IPS-18c (cell line): ENCODE results near the gene CAPN11.
"Not testable (repeated sequence)": the region's sequence is repeated elsewhere in the genome, so short reads cannot be mapped to it uniquely, and the experiment has no call there.

Experiments used
- H3K4me3 ChIP-seq: 2 replicates; pipeline ENCODE4 v1.7.0; 2013; ENCODE audit warnings: low read depth, mild to moderate bottlenecking, low read length, moderate library complexity; ENCODE audit not compliant: insufficient read depth
- H3K9me3 ChIP-seq: one replicate; pipeline ENCODE4 v1.6.1; 2013; ENCODE audit warnings: mild to moderate bottlenecking, low read length, moderate library complexity; ENCODE audit not compliant: control insufficient read depth, insufficient read depth

Gene CAPN11

DNA sequence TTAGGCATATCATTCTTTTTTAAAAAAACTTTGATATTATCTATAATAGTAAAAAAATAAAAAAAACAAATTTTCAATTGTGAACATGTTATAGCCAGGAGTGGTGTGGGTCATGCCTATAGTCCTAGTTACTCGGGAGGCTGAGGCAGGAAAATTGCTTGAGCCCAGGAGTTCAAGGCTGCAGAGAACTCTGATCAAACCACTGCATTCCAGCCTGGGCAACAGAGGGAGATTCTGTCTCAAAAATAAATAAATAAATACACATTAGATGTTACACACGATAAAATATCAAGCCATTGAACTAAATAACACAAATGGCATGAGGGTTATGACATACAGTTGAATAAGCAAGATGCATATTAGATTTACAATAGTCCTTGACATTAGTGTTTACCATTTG, 30.2 kb downstream of the CAPN11 start:
- no peaks in the 10 kb centered on the region for H3K9me3 ChIP-seq
- no peak overlapping the region for H3K4me3 ChIP-seq

DNA sequence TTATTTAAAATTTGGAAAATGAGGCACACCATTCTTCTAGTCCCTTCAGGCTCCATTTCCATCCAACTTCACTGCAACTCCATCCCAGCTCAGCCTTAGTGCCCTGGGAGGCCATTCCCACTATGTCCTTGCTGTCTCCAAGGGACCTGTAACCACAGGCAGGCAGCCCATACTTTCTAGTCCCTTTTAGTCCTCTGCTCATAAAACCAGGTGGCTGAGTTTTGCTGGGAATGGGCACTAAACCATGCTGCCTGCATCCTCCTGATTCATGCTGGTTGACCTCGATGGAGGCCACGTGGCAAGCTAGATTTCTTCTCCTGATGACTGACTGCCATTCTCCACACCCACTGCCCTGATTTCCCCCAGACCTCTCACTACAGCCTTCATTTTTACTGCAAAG, 30.6 kb downstream of the CAPN11 start:
- Histone ChIP-seq H3K4me3 (no peak overlapping the region), H3K9me3 (no peaks in the 10 kb centered on the region)

DNA sequence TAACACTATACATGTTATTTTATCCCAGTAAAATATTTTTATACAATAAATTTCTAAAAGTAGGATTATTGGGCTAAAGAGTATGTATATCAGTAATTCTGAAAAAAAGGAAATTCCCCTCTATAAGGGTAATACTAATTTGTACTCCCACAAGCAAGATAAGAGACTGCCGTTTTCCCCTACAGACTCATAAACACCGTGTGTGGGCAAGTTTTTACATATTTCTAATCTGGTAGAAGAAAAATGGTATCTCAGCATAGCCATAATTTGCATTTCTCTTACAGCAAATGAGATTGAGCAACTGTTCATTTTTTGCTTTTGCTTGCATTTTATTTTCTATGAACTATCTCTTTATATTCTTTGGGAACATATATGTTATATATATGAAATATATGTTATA, 32.1 kb downstream of the CAPN11 start:
- Histone ChIP-seq H3K4me3 (no peak overlapping the region), H3K9me3 (no peaks in the 10 kb centered on the region)

DNA sequence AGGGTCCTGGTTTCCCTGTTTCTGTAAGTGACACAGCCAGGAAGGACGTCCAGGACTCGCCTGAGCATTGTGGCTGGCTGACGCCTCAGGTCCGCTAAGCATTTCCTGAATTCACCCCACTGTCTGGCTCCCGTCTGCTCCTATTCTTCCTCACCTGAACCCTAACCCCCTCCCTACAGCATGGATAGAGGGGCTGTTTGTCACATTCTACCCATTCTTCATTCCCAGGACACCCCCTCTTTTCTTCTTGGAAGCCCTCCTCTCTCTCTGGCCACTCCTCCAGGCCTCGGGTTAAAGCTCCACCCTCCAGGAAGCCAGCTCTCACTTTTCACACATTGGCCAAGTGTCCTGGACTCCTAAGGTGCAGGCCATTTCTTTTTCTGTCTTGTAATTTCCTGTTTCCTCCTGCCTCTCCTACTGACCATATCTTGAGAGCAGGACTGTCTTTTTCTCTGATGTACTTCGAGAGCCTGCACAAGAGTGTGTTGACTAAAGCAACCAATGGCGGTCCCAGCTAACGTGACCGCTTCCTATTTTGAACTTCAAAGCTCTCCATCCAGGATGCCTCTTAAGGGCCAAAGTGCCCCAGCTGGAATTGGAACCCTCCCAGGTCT, 33.9 kb downstream of the CAPN11 start:
- H3K9me3 ChIP-seq, result no peaks in the 10 kb centered on the region
- peak overlapping the region; percentile 36; the same call in 1 of the 2 replicates for H3K4me3 ChIP-seq

DNA sequence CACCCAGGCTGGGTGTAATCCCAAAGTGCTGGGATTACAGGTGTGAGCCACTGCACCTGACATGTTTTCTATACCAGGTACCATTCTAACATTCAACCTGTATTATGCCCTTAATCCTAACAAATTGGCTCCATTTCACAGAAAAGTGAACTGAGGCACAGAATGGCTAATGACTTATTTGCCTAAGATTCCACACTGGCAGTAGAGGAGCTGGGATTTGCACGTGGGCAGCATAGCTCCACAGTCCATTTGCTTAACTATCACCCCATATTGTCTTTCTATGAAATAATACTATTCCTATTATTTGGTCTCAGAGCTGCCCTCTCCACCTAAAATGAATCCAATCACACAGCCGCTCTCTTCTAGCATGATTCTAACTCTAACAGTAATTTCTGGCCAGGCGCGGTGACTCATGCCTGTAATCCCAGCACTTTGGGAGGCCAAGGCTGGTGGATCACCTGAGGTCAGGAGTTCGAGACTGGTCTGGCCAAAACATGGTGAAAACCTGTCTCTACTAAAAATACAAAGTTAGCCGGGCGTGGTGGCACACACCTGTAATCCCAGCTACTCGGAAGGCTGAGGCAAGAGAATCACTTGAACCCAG, 34.8 kb downstream of the CAPN11 start:
- Histone ChIP-seq H3K9me3 (no peaks in the 10 kb centered on the region), H3K4me3 (no peak overlapping the region)

DNA sequence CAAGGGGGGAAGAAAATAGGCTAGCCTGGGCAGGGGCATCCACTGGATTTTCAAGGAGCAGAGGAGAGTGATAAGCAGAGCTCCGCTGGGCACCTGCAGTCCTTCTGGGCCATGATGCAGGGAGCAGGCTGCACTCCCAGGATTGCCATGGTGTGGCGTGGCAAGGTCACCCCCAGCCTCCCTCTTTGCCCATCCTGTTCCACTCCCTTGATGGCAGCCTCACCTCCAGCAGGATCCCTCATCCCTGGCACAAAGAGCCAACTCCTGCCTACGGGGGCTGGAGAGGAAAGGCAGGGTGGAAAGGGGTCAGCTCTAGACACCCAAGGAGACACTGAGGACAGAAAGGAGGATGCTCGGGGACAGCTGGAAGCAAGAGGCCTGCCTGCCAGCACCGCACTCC, 35.7 kb downstream of the CAPN11 start:
- H3K4me3 ChIP-seq, result no peak overlapping the region
- no peaks in the 10 kb centered on the region for H3K9me3 ChIP-seq

DNA sequence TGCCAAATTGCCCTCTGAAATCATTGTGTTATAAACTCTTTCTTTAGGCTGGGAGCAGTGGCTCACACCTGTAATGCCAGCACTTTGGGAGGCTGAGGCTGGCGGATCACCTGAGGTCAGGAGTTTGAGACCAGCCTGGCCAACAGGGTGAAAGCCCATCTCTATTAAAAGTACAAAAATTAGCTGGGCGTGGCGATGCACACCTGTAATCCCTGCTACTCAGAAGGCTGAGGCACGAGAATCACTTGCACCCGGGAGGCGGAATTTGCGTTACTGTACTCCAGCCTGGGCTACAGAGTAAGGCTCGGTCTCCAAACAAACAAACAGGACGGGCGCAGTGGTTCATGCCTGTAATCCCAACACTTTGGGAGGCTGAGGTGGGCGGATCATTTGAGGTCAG, 37.7 kb downstream of the CAPN11 start:
- not testable (repeated sequence) for H3K4me3 ChIP-seq, H3K9me3 ChIP-seq

DNA sequence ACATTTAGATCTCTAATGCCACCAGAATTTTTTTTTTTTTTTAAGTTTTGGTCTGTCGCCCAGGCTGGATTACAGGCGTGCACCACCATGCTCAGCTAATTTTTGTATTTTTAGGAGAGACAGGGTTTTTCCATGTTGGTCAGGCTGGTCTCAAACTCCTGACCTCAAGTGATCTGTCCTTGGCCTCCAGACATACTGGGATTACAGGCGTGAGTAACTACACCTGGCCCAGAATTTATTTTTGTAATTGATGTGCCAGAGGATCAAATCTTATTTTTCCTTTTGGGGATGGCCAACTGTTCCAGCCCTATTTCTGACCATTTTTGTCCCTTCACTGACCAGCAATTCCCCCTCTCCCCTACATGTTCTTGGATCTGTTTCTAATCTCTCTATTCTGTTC, 40.1 kb downstream of the CAPN11 start:
- Histone ChIP-seq H3K9me3 (no peaks in the 10 kb centered on the region), H3K4me3 (no peak overlapping the region)

DNA sequence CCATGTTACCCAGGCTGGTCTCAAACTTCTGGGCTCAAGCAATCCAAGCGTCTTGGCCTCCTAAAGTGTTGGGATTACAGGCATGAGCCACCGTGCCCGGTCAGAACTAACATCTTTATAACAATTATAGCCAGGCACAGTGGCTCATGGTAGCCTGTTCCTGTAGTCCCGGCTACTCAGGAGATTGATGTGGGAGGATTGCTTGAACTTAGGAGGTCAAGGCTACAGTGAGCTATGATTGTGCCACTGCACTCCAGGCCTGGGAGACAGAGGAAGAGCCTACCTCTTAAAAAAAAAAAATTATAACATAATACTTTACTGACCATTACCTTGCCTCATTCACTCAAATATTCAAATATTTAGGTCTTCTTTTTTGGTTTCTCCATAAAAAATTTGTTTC, 41.3 kb downstream of the CAPN11 start:
- Histone ChIP-seq H3K4me3 (no peak overlapping the region), H3K9me3 (no peaks in the 10 kb centered on the region)

DNA sequence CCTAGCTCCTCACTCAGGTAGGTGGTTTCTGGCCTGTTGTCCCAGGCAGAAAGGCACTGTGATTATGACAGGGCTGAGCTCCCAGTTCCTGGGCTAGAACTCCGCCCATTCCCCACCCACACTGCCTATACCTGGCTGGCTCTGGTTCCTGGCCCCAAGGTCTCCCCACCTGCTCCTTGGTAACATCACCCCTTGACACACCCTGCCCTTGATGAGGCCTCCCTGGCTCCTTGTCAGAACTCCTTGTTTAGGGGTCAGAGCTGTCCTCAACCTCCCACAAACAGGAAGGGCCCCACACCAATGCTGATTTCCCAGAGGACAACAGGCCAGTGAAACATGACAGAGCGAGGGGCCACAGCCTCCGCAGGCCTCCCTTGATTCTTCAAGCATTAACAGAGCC, 42.6 kb downstream of the CAPN11 start:
- H3K4me3 ChIP-seq, result no peak overlapping the region
- no peaks in the 10 kb centered on the region for H3K9me3 ChIP-seq

DNA sequence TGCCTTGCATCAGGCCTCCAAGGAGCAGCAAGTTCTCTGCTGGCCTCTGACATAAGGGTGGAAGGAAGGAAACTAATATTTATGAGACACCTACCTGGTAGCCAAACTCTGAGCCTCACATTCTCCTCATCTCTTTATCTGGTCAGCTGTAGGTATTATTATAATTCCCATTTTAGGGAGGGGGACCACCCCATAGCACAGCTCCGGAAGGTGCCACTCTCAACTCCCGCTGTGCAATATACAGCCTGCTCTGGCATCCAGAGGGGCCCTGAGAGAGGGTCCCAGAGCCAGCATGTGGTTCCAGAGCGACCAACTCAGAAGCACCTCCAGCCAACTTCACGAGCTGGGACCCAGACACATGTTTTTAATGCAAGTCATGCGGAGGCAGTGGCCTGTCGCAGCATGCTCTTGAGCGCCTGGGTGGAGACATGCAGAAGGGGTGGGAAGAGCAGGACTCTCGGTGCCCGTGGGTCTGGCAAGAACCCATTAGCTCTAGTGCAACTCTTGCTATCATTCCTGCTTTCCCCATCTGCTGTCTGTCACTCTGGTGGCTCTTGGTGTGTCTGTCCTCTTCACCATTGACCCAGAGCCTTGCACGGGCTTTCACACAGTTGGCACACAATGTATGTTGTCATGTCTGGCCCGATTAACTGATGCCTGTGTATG, 43.2 kb downstream of the CAPN11 start:
- Histone ChIP-seq H3K4me3 (no peak overlapping the region), H3K9me3 (no peaks in the 10 kb centered on the region)

DNA sequence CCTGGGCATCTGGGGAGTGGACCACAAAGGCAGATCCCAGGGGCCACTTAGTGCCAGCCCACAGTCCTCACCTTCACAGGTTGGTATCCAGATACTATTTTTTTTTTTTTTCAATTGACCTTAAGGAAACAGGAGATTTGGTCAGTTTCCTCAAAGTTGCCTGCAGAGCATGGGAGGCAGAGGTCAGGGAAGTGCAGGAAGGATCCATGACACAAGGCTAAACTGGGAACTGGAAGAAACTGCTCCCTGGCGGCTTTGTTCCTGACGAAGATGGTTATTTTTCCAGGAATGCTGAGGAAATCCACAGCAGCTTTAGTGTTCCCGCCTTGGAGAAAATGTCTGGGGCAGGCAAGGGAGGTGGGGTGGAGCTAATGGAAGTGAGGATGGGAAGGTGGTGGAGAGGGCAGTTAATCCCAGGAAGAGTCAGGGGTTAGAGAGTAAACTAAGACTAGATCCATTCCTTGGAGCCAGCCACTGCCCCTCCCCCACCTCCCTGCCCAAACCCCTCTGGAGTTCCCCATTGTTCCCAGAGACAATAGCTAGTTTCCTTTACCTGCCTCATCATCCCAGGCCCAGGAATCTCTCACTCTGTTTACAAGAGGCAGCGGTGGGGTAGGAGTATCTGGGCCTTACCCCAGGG, 43.8 kb downstream of the CAPN11 start:
- Histone ChIP-seq H3K9me3 (no peaks in the 10 kb centered on the region), H3K4me3 (no peak overlapping the region)

DNA sequence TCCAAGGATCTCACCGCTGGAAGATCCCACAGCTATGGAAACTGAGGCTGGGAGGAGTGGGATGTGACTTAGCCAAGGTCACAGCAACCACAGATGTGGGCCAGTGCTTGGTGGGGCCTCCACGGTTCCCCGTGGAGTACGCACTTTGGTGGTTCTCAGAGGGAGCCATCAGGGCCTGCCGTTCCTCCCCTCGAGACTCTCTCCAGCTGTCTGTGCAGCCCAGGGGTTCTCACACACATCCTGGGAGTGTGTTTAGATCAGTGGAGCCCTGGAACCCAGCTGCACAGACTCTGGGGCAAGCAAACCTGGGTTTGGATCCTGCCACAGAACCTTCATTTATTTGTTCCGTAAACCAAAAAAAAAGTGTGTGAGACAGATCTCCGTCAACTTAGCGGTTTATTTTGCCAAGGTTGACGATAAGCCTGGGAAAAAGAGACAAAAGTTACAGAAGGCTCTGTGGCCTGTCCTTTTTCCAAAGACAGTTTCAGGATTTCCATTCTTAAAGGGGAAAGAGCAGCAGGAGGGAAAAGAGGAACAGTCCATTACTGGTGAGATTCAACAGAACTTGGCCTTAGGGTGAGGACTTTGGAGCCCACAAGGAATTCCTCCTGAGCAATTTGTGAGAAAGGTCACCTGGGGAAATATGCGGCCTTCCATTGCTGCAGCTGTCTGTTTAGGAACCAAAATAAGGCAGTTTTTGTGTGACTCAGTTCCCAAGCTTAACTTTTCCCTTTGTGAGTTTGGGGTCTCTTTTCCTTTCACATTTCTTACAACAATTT, 44.5 kb downstream of the CAPN11 start:
- H3K9me3 ChIP-seq, result no peaks in the 10 kb centered on the region
- peak overlapping the region; percentile 15; the same call in 1 of the 2 replicates for H3K4me3 ChIP-seq

DNA sequence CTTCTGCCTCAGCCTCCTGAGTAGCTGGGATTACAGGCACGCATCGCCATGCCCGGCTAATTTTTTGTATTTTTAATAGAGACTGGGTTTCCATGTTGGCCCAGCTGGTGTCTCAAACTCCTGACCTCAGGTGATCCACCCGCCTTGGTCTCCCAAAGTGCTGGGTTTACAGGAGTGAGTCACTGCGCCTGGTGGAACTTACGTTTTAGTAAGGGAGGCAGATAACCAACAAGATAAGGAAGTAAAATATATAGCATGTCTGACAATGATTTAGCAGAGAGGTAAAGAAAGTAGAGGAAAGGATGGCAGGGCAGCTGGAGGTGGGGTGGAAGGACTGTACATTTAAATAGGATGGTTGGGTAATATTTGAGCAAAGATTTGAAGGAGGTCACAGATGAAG, 45.3 kb downstream of the CAPN11 start:
- H3K4me3 ChIP-seq, result no peak overlapping the region
- H3K9me3 ChIP-seq, result no peaks in the 10 kb centered on the region

DNA sequence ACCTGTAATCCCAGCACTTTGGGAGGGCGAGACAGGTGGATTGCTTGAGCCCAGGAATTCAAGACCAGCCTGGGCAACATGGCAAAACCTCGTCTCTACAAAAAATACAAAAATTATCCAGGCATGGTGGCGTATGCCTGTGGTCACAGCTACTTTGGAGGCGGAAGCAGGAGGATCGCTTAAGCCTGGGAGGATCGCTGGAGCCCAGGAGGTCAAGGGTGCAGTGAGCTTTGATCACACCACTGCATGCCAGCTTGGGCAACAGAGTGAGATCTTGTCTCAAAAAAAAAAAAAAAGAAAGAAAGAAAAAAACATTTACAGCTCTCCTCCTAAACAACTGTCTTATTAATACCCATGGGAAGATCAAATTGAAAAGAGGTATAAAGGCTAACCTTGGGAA, 49.3 kb downstream of the CAPN11 start:
- no peaks in the 10 kb centered on the region for H3K9me3 ChIP-seq
- no peak overlapping the region for H3K4me3 ChIP-seq

DNA sequence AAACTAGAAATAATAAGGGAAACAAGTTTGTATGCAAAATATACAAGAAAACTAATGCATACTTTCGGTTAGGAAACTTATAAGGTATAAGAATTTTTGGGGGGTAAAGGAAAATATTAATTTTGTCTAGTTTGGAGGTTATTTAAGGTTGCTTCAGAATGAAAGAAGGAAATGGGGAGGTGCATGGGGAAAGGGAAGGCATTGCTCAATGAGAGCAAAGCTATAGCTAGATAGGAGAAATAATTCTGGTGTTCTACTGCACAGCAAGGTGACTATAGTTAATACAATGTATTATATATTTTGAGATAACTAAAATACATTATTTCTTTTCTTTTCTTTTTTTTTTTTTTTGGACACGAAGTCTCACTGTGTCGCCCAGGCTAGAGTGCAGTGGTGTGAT, 52.7 kb downstream of the CAPN11 start:
- Histone ChIP-seq H3K9me3 (no peaks in the 10 kb centered on the region), H3K4me3 (no peak overlapping the region)

DNA sequence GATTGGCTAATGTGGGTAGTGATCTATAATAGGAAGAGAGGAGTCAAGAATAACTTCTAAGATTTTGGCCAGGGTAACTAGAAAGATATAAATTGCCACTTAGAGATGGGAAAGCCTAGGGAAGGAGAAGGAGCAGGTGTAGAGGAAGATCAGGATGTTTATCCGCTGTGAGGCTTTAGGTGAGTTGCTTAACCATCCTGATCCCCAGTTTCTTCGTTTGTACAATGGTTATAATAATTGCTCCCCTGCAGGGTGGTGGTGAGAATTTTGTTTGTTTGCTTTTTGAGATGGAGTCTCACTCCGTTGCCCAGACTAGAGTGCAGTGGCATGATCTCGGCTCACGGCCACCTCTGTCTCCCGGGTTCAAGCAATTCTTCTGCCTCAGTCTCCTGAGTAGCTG, 55.7 kb downstream of the CAPN11 start:
- no peak overlapping the region for H3K4me3 ChIP-seq
- H3K9me3 ChIP-seq, result no peaks in the 10 kb centered on the region
